Stomach (tissue), 4 donors: Measurements from ENCODE around the gene SND1.

Experiments used
- CTCF ChIP-seq, 7 experiments: fragments of 450-650 bp in 4 of 7; fragments of 200-600 bp in 3 of 7; sonication (generic) in 3 of 7; IDR thresholded peaks; one replicate each; pipeline ENCODE4 v1.5.1; 2016 to 2019; ENCODE audit warnings: antibody characterized with exemption in 7 of 7, control low read depth in 2 of 7, mild to moderate bottlenecking in 1 of 7
- POLR2AphosphoS5 ChIP-seq, 3 donors: sonication (generic); formaldehyde crosslinking; IDR thresholded peaks; one replicate each; pipeline ENCODE4 v1.6.1; 2016; ENCODE audit warnings: antibody characterized with exemption in 3 of 3

GRCh38 chr7:127967281-127967680, 315.3 kb downstream of the SND1 start:
- TF ChIP-seq CTCF (IDR thresholded peaks at IDR 0.05) (no peak), POLR2AphosphoS5 (IDR thresholded peaks at IDR 0.05) (no peak)
